SK-N-SH (cell line): Measurements from ENCODE around the gene PPM1A. TPM values are rescaled to one million over a fixed set of nuclear protein-coding genes. Genes with fewer than 3 reads are reported as not detected.
A peak's percentile ranks its signal among the peaks of the same experiment; 100 is the strongest.

Experiments
- CTCF ChIA-PET: fragments of 300-600, 350-600 bp; formaldehyde crosslinking; extraction: SDS; loops from one replicate; lab custom pipeline; 2021; lab: Yijun Ruan, JAX
- POLR2A ChIA-PET: fragments of 350-600 bp; sonication (Branson Sonifier 250); formaldehyde crosslinking; extraction: SDS; loops from one replicate; lab custom pipeline; 2020; ENCODE audit warnings: antibody characterized with exemption, inconsistent platforms; lab: Yijun Ruan, JAX
- DNase-seq: peaks from one replicate; pipeline ENCODE4 v3.0.0; 2012
- H2AFZ ChIP-seq: fragments of 200-600 bp; sonication (generic); 2 replicates; pipeline ENCODE4 v1.8.1; 2016; ENCODE audit warnings: antibody characterized with exemption, mild to moderate bottlenecking, low read depth
- H3F3A ChIP-seq: fragments of 200-600 bp; sonication (generic); replicated peaks from 2 replicates; pipeline ENCODE3; 2016; ENCODE audit warnings: antibody characterized with exemption, mild to moderate bottlenecking; ENCODE audit not compliant: insufficient read depth
- H3K27ac ChIP-seq, 2 experiments: fragments of 200-500 bp in 1 of 2; fragments of 200-600 bp in 1 of 2; sonication (Bioruptor generic) in 1 of 2; sonication (generic), shearing (Covaris generic) in 1 of 2; 2 replicates each; pipeline versions ENCODE4 v1.5.1 to v1.6.1; 2014 to 2016; ENCODE audit warnings: low read depth in 2 of 2, inconsistent platforms in 1 of 2, low read length in 1 of 2, mild to moderate bottlenecking in 1 of 2, mixed read lengths in 1 of 2
- H3K27me3 ChIP-seq: fragments of 200-600 bp; sonication (generic), shearing (Covaris generic); 2 replicates; pipeline ENCODE4 v1.6.1; 2016; ENCODE audit warnings: mixed run types; ENCODE audit not compliant: insufficient read depth
- H3K36me3 ChIP-seq, 2 experiments: fragments of 200-500 bp in 1 of 2; fragments of 200-600 bp in 1 of 2; sonication (Bioruptor generic) in 1 of 2; sonication (generic) in 1 of 2; replicated peaks in 1 of 2; 2 replicates each; pipeline versions ENCODE3 to v1.5.1; 2014 to 2016; ENCODE audit warnings: low read length in 1 of 2, mild to moderate bottlenecking in 1 of 2; ENCODE audit not compliant: insufficient read depth in 2 of 2, control insufficient read depth in 1 of 2
- H3K4me1 ChIP-seq, 2 experiments: fragments of 200-500 bp in 1 of 2; fragments of 200-600 bp in 1 of 2; sonication (Bioruptor generic) in 1 of 2; sonication (generic), shearing (Covaris generic) in 1 of 2; 2 replicates each; pipeline versions ENCODE4 v1.5.1 to v1.6.1; 2014 to 2016; ENCODE audit warnings: low read depth in 1 of 2, low read length in 1 of 2, mixed run types in 1 of 2; ENCODE audit not compliant: insufficient read depth in 2 of 2, control insufficient read depth in 1 of 2
- H3K4me2 ChIP-seq: fragments of 200-600 bp; sonication (generic), shearing (Covaris generic); 2 replicates; pipeline ENCODE4 v1.6.1; 2017; ENCODE audit warnings: mixed run types
- H3K4me3 ChIP-seq, 2 experiments: fragments of 200-500 bp in 1 of 2; fragments of 200-600 bp in 1 of 2; sonication (Bioruptor generic) in 1 of 2; sonication (generic), shearing (Covaris generic) in 1 of 2; 2 replicates each; pipeline versions ENCODE4 v1.5.1 to v1.8.1; 2014 to 2016; ENCODE audit warnings: low read depth in 2 of 2, inconsistent platforms in 1 of 2, low read length in 1 of 2, mild to moderate bottlenecking in 1 of 2, mixed read lengths in 1 of 2, moderate library complexity in 1 of 2
- H3K79me2 ChIP-seq: fragments of 200-600 bp; sonication (generic); 2 replicates; pipeline ENCODE4 v1.8.1; 2017; ENCODE audit warnings: mild to moderate bottlenecking; ENCODE audit not compliant: insufficient read depth
- H3K9ac ChIP-seq: fragments of 200-600 bp; sonication (generic); 2 replicates; pipeline ENCODE4 v1.6.1; 2017; ENCODE audit warnings: mixed run types
- H3K9me2 ChIP-seq: fragments of 200-600 bp; sonication (generic); 2 replicates; pipeline ENCODE4 v1.6.1; 2017; ENCODE audit warnings: mixed run types
- H3K9me3 ChIP-seq: fragments of 200-600 bp; sonication (generic); 2 replicates; pipeline ENCODE4 v1.6.1; 2017; ENCODE audit warnings: mixed run types, mild to moderate bottlenecking, moderate library complexity
- H4K20me1 ChIP-seq: fragments of 200-600 bp; sonication (generic); 2 replicates; pipeline ENCODE4 v1.6.1; 2017; ENCODE audit warnings: mild to moderate bottlenecking, mixed run types; ENCODE audit not compliant: insufficient read depth
- CHD2 ChIP-seq: fragments of 150-350 bp; IDR thresholded peaks from 2 replicates; pipeline ENCODE4 v1.6.1; 2018; ENCODE audit warnings: low read length; ENCODE audit not compliant: partially characterized antibody
- CTCF ChIP-seq: fragments of 200-600 bp; sonication (generic); IDR thresholded peaks from 2 replicates; pipeline ENCODE4 v1.6.1; 2017; ENCODE audit warnings: antibody characterized with exemption, mild to moderate bottlenecking, moderate library complexity
- ELF1 ChIP-seq: IDR thresholded peaks from 2 replicates; pipeline ENCODE4 v1.4.0; 2012
- EP300 ChIP-seq, 2 experiments: IDR thresholded peaks; 2 replicates each; pipeline versions ENCODE4 v1.4.0 to v1.6.1; 2012; ENCODE audit warnings: borderline replicate concordance in 1 of 2, low read depth in 1 of 2, low read length in 1 of 2
- FOXM1 ChIP-seq: IDR thresholded peaks from 2 replicates; pipeline ENCODE4 v1.4.0; 2012; ENCODE audit warnings: low read depth, mild to moderate bottlenecking
- GATA2 ChIP-seq: sonication (generic); formaldehyde crosslinking; IDR thresholded peaks from 2 replicates; pipeline ENCODE4 v1.5.0; 2020; ENCODE audit warnings: mild to moderate bottlenecking, missing genetic modification reagents
- IRF3 ChIP-seq: fragments of 150-350 bp; IDR thresholded peaks from 2 replicates; pipeline ENCODE4 v1.6.1; 2016; ENCODE audit warnings: mild to moderate bottlenecking, low read depth, low read length
- MEF2A ChIP-seq: IDR thresholded peaks from 2 replicates; pipeline ENCODE4 v1.4.0; 2012; ENCODE audit warnings: low read depth, borderline replicate concordance
- MXI1 ChIP-seq: IDR thresholded peaks from 2 replicates; pipeline ENCODE4 v1.6.1; 2012; ENCODE audit warnings: mild to moderate bottlenecking, low read depth, low read length, improper control_type of control experiment
- NFIC ChIP-seq: IDR thresholded peaks from 2 replicates; pipeline ENCODE4 v1.4.0; 2012; ENCODE audit warnings: borderline replicate concordance
- NRF1 ChIP-seq: IDR thresholded peaks from 2 replicates; pipeline ENCODE4 v1.6.1; 2012; ENCODE audit warnings: low read depth, mild to moderate bottlenecking, low read length
- PBX3 ChIP-seq: IDR thresholded peaks from 2 replicates; pipeline ENCODE4; 2012
- POLR2AphosphoS5 ChIP-seq: IDR thresholded peaks from 2 replicates; pipeline ENCODE4 v1.6.1; 2012; ENCODE audit warnings: low read depth, low read length
- RAD21 ChIP-seq: IDR thresholded peaks from 2 replicates; pipeline ENCODE4 v1.6.1; 2012; ENCODE audit warnings: mild to moderate bottlenecking, low read length
- RCOR1 ChIP-seq: fragments of 150-350 bp; IDR thresholded peaks from 2 replicates; pipeline ENCODE4 v1.6.1; 2017; ENCODE audit warnings: antibody characterized with exemption, low read length
- SIN3A ChIP-seq: IDR thresholded peaks from 2 replicates; pipeline ENCODE4 v1.6.1; 2012; ENCODE audit warnings: low read depth, mild to moderate bottlenecking, low read length, moderate library complexity, borderline replicate concordance
- TAF1 ChIP-seq: IDR thresholded peaks from 2 replicates; pipeline ENCODE4 v1.6.1; 2012; ENCODE audit warnings: low read depth, mild to moderate bottlenecking, low read length, moderate library complexity, borderline replicate concordance
- USF1 ChIP-seq: IDR thresholded peaks from 2 replicates; pipeline ENCODE4 v1.4.0; 2012; ENCODE audit warnings: low read depth, borderline replicate concordance
- USF2 ChIP-seq: fragments of 150-350 bp; IDR thresholded peaks from 2 replicates; pipeline ENCODE4 v1.6.1; 2017; ENCODE audit warnings: antibody characterized with exemption, low read length, low read depth, borderline replicate concordance
- whole genome bisulfite sequencing: methylation state at CpG from one replicate; pipeline ENCODE4 v1.1.6; 2017; ENCODE audit warnings: low lambda C conversion rate; 5-methylcytosine and 5-hydroxymethylcytosine counted together
- polyA plus RNA-seq, 3 experiments: library from polyadenylated mRNA; depleted of rRNA; stranded (reverse); fragments of >200 nt; gene quantifications; 2 replicates each; pipeline ENCODE4 v1.2.3, GENCODE V29; 2012

The PPM1A gene
- polyA plus RNA-seq, 1 of the 3 experiments (the other 2 are of a cell fraction): 12.3 TPM

GRCh38 chr14:60309867-60310552 is 61.0 kb downstream of the PPM1A start:
- no peaks in the 10 kb centered on the region for H4K20me1 ChIP-seq
- peaks cover 6 to 14% of the 10 kb centered on the region in 2 experiments; a peak in 3 of 4 replicates for H3K4me1 ChIP-seq
- ChIA-PET CTCF (interaction anchor here (0.8 to 1.9 kb wide), 6 partner anchors 17 to 179 kb away, joined by 3 to 7 read pairs (median 4); no protein-coding TSS in a partner anchor), POLR2A (no interaction called here)
- H3F3A ChIP-seq: no peaks in the 10 kb centered on the region
- H3K36me3 ChIP-seq: no peaks in the 10 kb centered on the region
- no peak overlapping the region for H2AFZ ChIP-seq
- no peaks in the 10 kb centered on the region for H3K79me2 ChIP-seq
- H3K9me3 ChIP-seq: no peaks in the 10 kb centered on the region
- peak overlapping the region in 1 of 2 experiments; percentile 86; a peak in 1 of 4 replicates for H3K27ac ChIP-seq
- no peaks in the 10 kb centered on the region for H3K9me2 ChIP-seq
- TF ChIP-seq PBX3 (0 out of 2 replicates have a peak, but pooled peaks have one; percentile 11), NFIC (no peak)
- no peak for DNase-seq
- H3K27me3 ChIP-seq: no peaks in the 10 kb centered on the region
- no peak overlapping the region for H3K4me3 ChIP-seq
- no peak overlapping the region for H3K4me2 ChIP-seq
- H3K9ac ChIP-seq: no peak overlapping the region
- WGBS: 90% methylated on average over 3 of the region's 3 CpGs

- H3K4me2 ChIP-seq: no peak overlapping the region
- TF ChIP-seq POLR2AphosphoS5 (no peak), USF1 (no peak), GATA2 (CRISPR knock-in tag) (peak; percentile 93), USF2 (no peak), EP300 (IDR thresholded peaks at IDR 0.05; ENCODE audit: borderline replicate concordance in 1 of 2, low read depth in 1 of 2, low read length in 1 of 2) (peak; percentile 11 to 83; a peak in 2 of 4 replicates), CHD2 (peak; percentile 81), ELF1 (no peak), NRF1 (no peak), FOXM1 (no peak), MEF2A (no peak), RAD21 (peak; percentile 33; the same call in 1 of the 2 replicates), TAF1 (no peak), MXI1 (peak; percentile 63; the same call in 1 of the 2 replicates), RCOR1 (peak; percentile 84), CTCF (no peak), SIN3A (no peak), IRF3 (no peak), PBX3 (peak; percentile 10; the same call in 1 of the 2 replicates)
These were observed 62.4 kb downstream of the PPM1A start for GRCh38 chr14:60311417-60311816.

More at GRCh38 chr14:60311417-60311816, 62.4 kb downstream of the PPM1A start:
- no peak overlapping the region for H3K9ac ChIP-seq
- 7% methylated on average over 4 of the region's 4 CpGs for WGBS
- H3F3A ChIP-seq: no peaks in the 10 kb centered on the region
- H2AFZ ChIP-seq: no peak overlapping the region
- no peaks in the 10 kb centered on the region for H3K9me2 ChIP-seq
- ChIA-PET POLR2A (interaction anchor here (1.5 kb wide), 1 partner anchor 11 kb away, joined by 3 read pairs; no protein-coding TSS in a partner anchor), CTCF (interaction anchor here (0.6 to 1.9 kb wide), 2 partner anchors 39 to 64 kb away, joined by 3 to 5 read pairs; no protein-coding TSS in a partner anchor)
- H3K27me3 ChIP-seq: no peaks in the 10 kb centered on the region; the same call in 1 of the 2 replicates
- no peak overlapping the region for H3K4me3 ChIP-seq
- H3K9me3 ChIP-seq: no peaks in the 10 kb centered on the region
- peak overlapping the region; percentile 31 to 86; a peak in 3 of 4 replicates for H3K27ac ChIP-seq
- no peaks in the 10 kb centered on the region for H3K36me3 ChIP-seq
- no peaks in the 10 kb centered on the region for H3K79me2 ChIP-seq
- DNase-seq: peak; percentile 70
- H4K20me1 ChIP-seq: no peaks in the 10 kb centered on the region
- peaks cover 6 to 14% of the 10 kb centered on the region in 2 experiments; a peak in 3 of 4 replicates for H3K4me1 ChIP-seq
